RKO (cell line): Measurements from ENCODE around the gene CEACAM5.
"Not testable (repeated sequence)": the region's sequence is repeated elsewhere in the genome, so short reads cannot be mapped to it uniquely, and the experiment has no call there.

Experiments
- DNase-seq: peaks from one replicate; pipeline ENCODE4 v3.0.0-alpha.2; 2016; ENCODE audit warnings: low spot score

CEACAM5 gene

GRCh38 chr19:41700381-41701195, 7.8 kb upstream of the CEACAM5 start:
- no peak for DNase-seq

DNA sequence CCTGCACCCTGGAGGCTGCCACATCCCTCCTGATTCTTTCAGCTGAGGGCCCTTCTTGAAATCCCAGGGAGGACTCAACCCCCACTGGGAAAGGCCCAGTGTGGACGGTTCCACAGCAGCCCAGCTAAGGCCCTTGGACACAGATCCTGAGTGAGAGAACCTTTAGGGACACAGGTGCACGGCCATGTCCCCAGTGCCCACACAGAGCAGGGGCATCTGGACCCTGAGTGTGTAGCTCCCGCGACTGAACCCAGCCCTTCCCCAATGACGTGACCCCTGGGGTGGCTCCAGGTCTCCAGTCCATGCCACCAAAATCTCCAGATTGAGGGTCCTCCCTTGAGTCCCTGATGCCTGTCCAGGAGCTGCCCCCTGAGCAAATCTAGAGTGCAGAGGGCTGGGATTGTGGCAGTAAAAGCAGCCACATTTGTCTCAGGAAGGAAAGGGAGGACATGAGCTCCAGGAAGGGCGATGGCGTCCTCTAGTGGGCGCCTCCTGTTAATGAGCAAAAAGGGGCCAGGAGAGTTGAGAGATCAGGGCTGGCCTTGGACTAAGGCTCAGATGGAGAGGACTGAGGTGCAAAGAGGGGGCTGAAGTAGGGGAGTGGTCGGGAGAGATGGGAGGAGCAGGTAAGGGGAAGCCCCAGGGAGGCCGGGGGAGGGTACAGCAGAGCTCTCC, 6.9 kb upstream of the CEACAM5 start:
- DNase-seq: no peak

GRCh38 chr19:41702171-41702651, 6.2 kb upstream of the CEACAM5 start:
- peak; percentile 21 for DNase-seq

DNA sequence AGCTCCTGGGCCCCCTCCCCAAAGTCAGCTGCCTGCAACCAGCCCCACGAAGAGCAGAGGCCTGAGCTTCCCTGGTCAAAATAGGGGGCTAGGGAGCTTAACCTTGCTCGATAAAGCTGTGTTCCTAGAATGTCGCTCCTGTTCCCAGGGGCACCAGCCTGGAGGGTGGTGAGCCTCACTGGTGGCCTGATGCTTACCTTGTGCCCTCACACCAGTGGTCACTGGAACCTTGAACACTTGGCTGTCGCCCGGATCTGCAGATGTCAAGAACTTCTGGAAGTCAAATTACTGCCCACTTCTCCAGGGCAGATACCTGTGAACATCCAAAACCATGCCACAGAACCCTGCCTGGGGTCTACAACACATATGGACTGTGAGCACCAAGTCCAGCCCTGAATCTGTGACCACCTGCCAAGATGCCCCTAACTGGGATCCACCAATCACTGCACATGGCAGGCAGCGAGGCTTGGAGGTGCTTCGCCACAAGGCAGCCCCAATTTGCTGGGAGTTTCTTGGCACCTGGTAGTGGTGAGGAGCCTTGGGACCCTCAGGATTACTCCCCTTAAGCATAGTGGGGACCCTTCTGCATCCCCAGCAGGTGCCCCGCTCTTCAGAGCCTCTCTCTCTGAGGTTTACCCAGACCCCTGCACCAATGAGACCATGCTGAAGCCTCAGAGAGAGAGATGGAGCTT, 4.7 kb upstream of the CEACAM5 start:
- no peak for DNase-seq

- peak; percentile 22 for DNase-seq
Observed at GRCh38 chr19:41705393-41706174, 2.8 kb upstream of the CEACAM5 start.

GRCh38 chr19:41706741-41707501, 1.5 kb upstream of the CEACAM5 start:
- peak; percentile 78 for DNase-seq

DNA sequence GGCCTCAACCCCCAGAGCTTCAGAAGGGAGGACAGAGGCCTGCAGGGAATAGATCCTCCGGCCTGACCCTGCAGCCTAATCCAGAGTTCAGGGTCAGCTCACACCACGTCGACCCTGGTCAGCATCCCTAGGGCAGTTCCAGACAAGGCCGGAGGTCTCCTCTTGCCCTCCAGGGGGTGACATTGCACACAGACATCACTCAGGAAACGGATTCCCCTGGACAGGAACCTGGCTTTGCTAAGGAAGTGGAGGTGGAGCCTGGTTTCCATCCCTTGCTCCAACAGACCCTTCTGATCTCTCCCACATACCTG, 969 bp upstream of the CEACAM5 start:
- DNase-seq: no peak

- DNase-seq: no peak
Observed at GRCh38 chr19:41707871-41708371, 505 bp upstream of the CEACAM5 start.

DNA sequence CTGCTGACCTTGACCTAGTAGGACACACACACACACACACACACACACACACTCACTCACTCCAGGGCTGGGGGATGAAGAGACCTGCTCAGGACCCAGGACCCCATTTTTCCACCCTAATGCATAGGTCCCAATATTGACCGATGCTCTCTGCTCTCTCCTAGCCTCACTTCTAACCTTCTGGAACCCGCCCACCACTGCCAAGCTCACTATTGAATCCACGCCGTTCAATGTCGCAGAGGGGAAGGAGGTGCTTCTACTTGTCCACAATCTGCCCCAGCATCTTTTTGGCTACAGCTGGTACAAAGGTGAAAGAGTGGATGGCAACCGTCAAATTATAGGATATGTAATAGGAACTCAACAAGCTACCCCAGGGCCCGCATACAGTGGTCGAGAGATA, 1.1 kb downstream of the CEACAM5 start:
- not testable (repeated sequence) for DNase-seq

GRCh38 chr19:41709951-41710645, 1.7 kb downstream of the CEACAM5 start:
- DNase-seq: no peak

DNA sequence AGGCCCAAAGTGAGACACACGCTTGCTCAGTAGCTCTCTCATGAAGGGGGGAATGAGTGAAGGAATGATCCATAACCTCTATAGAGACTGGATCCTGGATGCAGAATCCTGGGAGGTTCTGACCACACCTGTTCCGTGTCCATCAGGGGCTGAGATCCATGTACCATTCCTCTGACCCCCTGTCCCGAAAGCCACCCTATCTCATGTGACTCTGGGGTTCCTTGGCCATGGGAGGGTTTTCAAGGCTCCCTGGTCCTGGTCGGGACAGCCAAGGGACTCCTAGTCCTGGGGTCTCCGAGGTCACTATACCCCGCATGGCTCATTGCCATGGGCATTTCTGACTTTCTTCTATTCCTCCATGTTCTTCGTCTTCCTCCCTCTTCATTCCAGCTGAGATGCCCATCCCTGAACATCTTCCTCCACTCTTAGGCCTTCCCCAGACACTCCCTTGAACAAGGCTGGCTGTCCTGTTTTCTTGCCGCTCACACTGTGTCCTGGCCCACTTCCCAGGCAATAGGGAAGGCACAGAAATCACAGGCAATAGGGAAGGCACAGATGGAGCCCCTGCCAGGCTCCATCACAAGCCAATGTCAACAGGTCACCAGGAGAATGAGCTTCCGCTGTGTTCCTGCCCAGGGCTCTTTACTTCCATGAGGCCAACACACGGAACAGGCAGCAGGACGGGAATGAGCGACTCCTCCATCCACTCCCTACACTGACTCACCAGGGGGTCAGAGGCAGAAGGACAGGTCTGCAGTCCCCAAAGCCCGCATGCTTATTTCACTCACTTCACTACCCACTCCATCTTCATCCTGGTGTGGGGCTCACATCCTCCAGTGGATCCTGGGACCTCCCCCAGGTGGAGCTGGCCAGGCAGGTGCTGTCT, 3.2 kb downstream of the CEACAM5 start:
- no peak for DNase-seq

DNA sequence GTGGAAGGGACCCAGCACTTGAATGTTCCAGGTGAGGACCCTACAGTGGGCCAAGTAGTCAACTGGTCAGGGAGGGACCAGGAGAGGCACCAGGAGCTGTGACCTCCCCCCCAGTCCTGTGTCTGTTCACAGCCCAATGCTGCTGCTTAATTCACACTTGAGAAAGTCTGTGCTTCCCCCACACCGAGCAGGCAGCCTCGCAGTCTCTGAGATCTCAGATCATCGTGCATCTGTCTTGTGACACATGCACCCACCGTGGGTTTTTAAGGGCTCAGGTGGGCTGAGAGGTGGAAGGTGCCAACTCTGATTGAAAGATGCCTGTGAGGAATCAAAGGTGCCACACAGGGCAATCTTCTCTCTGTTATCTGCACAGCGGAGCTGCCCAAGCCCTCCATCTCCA, 6.2 kb downstream of the CEACAM5 start:
- no peak for DNase-seq

- DNase-seq: no peak
Observed at GRCh38 chr19:41718761-41719160, 10.3 kb downstream of the CEACAM5 start.

DNA sequence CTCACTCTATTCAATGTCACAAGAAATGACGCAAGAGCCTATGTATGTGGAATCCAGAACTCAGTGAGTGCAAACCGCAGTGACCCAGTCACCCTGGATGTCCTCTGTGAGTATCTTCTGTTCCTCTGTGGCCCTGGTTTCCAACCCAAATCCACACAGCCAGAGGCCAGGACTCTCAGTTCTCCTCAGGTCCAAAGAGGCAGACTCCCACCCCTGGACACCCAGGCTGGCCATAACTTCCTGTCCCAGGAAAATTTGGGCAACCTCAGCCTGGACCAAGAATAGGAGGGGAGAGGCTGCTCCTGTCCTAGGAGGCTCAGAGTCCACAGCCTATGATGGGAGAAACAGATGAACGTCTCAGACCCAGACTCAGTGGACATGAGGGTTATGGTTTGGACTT, 11.7 kb downstream of the CEACAM5 start:
- no peak for DNase-seq

- no peak for DNase-seq
Observed at GRCh38 chr19:41726493-41726892, 18.1 kb downstream of the CEACAM5 start.

- DNase-seq: no peak
Observed at GRCh38 chr19:41734156-41734555, 25.7 kb downstream of the CEACAM5 start.

GRCh38 chr19:41734585-41734984, 26.2 kb downstream of the CEACAM5 start:
- DNase-seq: no peak

GRCh38 chr19:41735071-41735600, 26.7 kb downstream of the CEACAM5 start:
- no peak for DNase-seq

GRCh38 chr19:41739361-41739760, 30.9 kb downstream of the CEACAM5 start:
- DNase-seq: no peak
